ENCODE results near the gene PAN3.

The PAN3 gene

GRCh38 chr13:28314879-28315278 is 176.5 kb downstream of the PAN3 start:
- DNase-seq = no peak

GRCh38 chr13:28316129-28316528 is 177.8 kb downstream of the PAN3 start:
- DNase-seq = no peak

- no peak for DNase-seq
These were observed 178.5 kb downstream of the PAN3 start for GRCh38 chr13:28316836-28317235.

- no peak for DNase-seq
These were observed 180.2 kb downstream of the PAN3 start for GRCh38 chr13:28318496-28318895.

DNA sequence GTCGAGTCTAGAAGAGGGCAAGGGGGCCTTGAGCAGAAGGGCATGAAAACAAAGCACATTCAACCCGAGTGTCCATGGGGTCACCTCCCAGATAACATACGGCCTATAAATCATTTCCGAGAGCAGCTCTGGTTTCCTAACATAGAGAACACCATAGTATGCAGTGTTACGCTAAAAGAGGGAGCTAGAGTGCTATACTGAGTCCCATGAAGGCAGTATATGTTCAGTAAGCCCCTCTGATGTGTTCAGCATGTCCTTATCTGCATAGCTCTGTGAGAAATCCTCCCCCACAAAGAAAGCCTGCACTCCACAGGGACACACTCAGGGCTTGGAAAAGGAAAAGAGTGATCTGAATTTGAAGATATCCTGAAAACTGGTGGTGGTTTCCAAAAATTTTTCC is 181.2 kb downstream of the PAN3 start:
- DNase-seq = no peak

- DNase-seq = no peak
These were observed 181.9 kb downstream of the PAN3 start for GRCh38 chr13:28320209-28320608.

- no peak for DNase-seq
These were observed 182.7 kb downstream of the PAN3 start for GRCh38 chr13:28320884-28321574.

- DNase-seq = no peak
These were observed 183.4 kb downstream of the PAN3 start for GRCh38 chr13:28321756-28322155.

DNA sequence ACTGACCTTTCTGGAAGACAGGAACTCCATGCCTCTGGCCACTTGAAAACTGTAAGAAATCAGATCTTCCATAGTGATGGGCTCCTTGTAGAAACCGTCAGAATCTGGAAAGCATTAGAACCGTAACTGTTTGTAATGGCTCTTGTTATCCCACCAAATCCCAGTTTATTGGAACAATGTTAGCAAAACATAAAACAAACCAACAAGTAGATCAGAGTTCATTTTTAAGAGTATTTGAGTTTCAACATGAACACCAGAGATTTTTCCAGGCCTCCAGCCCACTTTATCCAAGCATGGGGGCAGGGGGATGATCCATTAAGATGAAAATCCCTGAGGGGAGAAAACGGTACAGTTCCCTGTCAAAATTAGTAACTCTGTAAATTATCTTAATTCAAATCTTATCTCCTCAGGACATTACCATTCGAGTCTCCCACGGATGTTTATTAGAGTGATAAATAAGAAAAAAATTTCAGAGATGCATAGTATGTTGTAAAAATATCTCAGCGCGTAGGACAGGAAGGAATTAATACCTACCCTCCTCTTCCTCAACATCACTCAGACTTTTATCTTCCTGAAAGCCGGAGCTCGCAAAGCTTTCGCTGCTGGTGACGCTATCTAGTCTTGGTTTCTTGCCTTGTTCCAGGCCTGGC is 184.0 kb downstream of the PAN3 start:
- no peak for DNase-seq

DNA sequence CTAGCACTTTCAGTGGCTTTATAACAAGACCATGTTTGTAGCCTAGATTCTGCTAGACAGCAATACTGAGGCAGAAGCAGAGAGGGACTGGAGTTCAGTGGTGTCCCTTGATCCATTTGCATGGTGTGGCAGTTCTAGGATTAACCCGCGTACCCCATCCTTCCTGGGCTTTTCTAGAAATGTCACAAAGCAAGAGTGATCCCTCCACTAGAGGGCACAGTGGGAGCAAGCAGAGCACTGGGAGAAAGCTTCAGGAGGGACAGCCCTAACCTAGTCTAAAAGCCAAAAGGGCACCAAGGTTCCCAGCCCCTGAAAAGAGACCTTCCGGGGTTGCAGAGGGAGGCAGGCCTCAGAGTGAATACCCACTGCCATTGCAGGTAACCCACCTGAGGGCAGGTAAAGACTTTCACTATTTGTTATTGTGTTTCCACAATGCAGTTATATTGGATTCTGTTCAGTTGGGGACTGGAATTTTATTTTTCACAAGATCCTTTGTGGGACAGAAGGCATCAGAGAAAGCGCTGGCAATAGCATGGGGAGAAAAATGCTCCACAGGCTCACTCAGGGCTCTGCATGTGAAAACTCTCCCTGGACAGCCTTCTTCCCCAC is 185.9 kb downstream of the PAN3 start:
- DNase-seq = peak; percentile 41

- DNase-seq = no peak
These were observed 186.7 kb downstream of the PAN3 start for GRCh38 chr13:28325022-28325421.

GRCh38 chr13:28326056-28326455 is 187.7 kb downstream of the PAN3 start:
- DNase-seq = no peak

GRCh38 chr13:28327373-28328270 is 189.3 kb downstream of the PAN3 start:
- DNase-seq = no peak

DNA sequence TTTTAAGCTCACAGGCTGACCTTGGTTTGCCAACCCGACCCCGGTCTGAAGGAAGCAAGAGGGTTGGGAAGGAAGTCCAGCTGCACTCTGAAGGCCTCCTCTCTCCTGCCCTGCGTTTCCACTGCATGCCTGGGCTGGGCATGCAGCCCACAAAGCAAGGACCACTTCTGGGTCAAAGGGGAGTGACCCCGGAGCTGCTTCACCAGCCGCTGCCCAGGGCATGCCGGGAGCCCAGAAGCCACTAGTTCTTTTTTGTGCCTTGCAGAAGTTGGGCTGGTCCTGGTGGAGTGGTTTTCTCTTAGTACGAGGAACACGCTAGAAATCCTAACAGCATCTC is 189.9 kb downstream of the PAN3 start:
- no peak for DNase-seq

GRCh38 chr13:28329395-28330158 is 191.2 kb downstream of the PAN3 start:
- DNase-seq = no peak

DNA sequence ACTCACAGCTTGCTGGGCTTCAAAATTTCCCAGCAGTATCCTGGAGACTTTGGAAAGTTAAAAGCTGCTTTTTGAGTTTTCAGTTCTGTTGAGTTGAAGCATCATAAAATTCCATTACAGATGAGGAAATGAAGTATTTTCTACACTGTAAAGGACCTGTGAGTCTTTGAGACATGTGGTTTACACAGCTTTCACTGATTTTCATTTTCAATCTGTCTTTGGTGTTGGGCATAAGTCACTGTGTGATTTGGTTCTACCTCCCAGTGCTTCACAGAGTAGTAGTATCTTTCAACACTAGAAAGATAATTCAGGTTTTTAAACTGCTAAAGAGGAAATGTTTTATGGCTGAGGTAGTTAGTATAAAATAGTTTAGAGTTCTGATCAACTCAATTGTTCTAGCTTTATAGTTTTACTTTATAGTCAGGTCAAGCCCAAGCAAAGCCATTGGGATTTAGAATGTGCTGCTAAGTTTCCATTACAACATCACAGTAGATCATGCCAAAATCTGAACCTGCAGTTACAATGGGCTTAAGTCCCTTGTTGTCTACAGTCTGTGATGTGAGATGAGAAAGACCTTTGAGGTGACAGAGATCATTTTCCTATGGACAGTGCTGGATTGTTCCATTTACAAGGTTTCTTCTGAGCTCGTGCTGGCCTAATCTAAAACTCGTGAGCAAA is 195.0 kb downstream of the PAN3 start:
- no peak for DNase-seq

GRCh38 chr13:28336193-28336657 is 197.9 kb downstream of the PAN3 start:
- DNase-seq = no peak

DNA sequence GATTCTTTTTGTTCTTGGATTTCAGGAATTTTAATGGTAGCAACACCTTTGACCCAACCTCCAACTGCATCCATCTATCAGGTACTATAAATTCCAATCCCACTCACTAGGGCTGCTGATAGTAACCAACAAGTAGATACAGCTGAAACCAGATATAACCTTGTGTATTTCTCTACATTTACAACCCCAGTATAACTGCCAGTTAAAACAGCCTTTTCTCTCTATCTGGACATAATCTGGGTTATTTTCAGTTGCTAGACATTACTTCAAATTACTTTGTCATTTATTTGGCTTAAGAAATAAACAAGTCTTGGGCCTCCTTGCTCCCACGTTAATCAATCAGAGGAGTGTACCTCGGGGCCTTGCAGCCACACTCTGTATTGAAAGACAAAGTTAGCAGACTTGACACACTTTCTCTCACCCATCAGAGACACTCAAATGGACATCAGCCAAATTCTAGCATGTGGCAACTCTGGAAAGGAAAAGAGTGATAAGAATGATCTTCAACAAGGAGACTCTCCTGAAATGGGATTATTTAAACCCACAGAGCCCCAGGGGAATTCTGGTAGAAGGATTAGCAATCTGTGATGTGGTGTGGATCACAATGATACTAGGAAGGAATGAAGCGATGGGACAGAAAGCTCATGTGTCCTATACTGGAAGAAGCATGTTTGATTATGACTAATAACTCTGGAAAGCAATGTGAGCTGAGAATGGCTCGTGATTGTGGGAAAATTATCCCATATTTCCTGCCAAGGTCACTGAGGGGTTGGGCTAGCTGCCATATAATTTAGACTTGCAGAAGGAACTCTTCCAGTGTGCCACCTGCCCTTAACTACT is 199.0 kb downstream of the PAN3 start:
- DNase-seq = no peak

DNA sequence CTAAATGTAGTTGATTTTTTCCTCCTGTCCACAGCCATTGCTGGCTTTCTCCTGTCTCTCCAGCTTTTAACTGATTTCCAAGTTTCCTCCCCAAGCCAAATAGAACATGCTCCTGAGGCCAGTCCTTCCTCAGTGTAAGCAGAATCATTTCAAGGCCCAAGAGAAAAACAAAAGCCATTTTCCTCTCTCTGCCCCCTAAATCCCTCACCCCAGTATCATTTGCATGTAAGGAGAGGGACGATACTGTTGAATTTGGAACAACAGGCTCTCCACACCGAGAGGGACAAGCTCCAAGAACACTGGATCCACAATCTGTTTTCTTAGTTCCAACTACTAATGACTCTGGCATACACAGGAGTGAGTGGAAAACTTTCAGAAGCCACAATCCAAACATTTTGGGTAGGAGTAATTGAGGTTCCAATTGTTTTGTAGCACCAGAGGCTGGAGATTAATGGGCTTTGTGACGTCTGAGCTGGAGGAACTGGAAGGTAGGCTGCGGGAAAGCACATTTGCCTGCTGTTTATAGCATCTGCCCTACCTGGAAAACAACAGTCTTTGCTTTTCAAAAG is 199.7 kb downstream of the PAN3 start:
- DNase-seq = no peak

- DNase-seq = no peak
These were observed 200.4 kb downstream of the PAN3 start for GRCh38 chr13:28338742-28339141.

DNA sequence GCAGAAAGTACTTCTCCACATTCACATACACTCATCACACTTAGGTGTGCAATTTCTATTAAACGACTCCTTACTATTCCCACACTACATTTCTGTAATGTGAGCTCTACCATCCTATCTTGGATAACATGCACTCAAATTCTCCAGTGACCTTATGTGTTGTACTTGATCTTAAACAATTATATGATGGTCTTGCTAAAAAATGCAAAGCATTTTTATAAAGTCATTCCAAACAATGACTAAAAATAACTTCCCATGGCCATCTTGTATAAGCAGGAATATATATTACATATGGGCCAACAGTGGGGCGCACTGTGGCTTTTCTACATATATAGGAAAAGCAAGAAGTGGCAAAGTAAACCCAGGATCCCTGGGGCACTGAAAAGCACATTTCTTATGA is 201.1 kb downstream of the PAN3 start:
- no peak for DNase-seq

Data from NCI-H1694 treated with DMSO at 0.1 percent for 48 hours (cell line).